ENCODE results near the gene TRABD.

The TRABD gene

GRCh38 chr22:50246242-50247175 is 60.8 kb downstream of the TRABD start:
- no peak for DNase-seq

GRCh38 chr22:50247748-50248147 is 62.0 kb downstream of the TRABD start:
- DNase-seq = peak; percentile 65

- no peak for DNase-seq
These were observed 62.7 kb downstream of the TRABD start for GRCh38 chr22:50248196-50249081.
